Left forelimb (tissue), 1 donor: ENCODE measurements around the gene GTF3C1.

Experiments used
- DNase-seq: peaks from one replicate; pipeline ENCODE4 v3.0.0-alpha.2; 2018; ENCODE audit warnings: low spot score

GTF3C1 gene

GRCh38 chr16:27520982-27521673, 28.6 kb downstream of the GTF3C1 start:
- DNase-seq = no peak

DNA sequence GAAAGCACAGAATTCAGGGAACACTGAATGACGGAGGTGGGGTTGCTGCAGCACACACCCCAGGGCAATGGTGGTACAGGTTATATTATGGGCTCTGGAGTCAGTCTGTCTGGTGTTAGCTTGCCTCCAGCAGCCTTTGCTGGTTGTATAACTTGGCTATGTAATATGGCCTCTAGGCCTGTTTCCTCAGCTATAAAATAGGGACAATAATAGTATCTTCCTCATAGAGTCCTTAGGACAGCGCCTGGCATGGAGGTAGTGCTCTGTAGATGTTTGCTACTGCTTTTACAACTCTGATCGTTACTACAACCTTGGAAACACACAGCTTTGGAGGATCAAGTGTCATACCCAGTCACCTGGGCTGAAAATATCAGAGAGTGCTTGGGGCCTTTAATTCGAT, 31.5 kb downstream of the GTF3C1 start:
- no peak for DNase-seq

GRCh38 chr16:27517664-27518063, 32.0 kb downstream of the GTF3C1 start:
- no peak for DNase-seq

DNA sequence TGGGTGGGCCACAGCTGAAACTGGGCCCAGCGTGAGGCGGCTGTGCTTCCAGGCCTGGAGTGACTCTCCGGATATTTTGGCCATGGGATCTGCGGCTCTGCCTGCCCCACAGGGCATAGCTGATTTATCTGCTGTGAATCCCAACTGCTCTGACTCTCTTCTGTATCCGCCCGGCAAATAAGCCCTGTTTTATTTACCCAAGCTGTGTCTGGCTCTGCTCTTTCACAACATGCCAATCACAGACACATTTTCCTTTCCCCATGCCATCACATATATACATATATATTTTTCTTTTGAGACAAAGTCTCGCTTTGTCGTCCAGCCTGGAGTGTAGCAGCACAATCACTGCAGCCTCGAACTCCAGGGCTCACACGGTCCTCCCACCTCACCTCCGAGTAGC, 33.3 kb downstream of the GTF3C1 start:
- no peak for DNase-seq

DNA sequence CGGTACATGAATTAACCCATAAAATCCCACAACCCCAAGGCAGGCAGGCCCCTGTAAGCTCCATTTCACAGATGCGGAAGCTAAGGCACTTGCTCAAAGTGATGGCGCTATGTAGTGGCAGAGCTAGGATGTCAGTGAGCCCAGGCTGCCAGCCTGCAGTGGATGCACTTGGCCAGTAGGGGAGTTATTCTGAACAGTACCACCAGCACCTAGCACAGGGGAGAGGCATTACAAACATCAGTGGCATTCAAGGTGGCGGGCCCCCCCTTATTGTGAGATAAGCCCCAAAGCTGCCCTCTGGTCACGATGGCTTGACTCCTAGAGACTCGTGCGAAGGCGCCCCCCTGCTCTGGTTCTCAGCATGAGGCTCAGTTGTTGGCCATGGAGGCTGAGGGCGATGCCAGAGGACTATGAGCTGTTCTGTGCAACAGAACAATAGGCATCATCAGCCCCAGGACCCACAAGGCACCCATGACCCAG, 33.8 kb downstream of the GTF3C1 start:
- DNase-seq = no peak

- DNase-seq = no peak
These were observed 34.9 kb downstream of the GTF3C1 start for GRCh38 chr16:27514806-27515205.

DNA sequence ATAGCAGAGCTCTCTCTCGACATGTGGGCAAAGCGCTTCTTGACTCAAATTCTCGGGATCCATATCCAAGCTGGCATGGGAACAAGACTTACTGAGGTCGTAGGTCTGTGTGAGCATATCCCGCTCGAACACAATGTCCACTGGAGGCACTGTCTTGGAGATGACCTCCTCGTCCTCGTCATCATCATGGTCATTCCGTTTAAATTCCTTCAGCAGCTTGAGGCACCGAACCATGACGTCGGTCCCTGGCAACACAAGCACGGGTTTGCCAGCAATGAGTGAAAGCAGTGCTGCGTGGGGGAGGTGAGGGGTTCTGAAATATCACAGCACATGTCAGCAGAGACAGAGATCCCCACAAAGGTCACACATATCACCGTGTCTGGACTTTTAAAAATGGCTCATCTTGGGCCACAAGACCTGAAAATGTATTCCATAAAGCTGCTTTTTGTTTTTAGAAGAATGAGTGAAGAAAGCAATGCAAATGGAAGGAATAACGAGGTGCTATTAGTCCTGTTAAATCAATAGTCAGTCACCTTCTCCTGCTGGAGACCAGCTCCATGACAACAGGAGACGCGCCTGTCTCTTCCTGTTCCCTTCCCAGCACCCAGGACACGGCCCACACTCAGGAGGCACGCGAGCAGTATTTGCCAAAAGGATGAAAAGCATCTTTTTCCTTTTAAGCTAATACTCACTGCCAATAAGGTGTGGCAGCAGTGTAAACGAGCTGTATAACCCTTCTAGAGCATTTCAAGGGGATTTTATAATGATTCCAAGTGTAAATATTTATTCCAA, 37.9 kb downstream of the GTF3C1 start:
- no peak for DNase-seq

GRCh38 chr16:27508476-27508875, 41.2 kb downstream of the GTF3C1 start:
- no peak for DNase-seq

DNA sequence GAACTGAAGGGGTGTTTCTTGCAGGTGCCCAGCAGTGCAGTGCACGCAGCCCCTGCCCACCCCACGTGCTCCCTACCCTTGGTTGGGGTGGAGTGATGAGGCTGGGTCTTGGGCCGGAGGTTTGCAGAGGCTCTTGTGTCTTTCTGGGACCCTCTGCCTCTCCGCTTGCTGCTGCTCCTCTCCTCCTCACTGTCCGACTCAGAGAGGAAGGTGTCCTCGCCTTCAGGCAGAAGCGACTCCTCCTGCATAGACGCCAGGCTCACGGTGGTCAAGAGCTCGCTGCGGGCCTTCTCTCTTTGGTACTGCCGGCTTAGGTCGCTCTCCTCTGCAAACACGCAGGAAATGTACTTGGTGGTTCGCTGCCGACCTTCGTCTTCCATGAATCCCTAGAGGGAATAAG, 42.9 kb downstream of the GTF3C1 start:
- DNase-seq = no peak

DNA sequence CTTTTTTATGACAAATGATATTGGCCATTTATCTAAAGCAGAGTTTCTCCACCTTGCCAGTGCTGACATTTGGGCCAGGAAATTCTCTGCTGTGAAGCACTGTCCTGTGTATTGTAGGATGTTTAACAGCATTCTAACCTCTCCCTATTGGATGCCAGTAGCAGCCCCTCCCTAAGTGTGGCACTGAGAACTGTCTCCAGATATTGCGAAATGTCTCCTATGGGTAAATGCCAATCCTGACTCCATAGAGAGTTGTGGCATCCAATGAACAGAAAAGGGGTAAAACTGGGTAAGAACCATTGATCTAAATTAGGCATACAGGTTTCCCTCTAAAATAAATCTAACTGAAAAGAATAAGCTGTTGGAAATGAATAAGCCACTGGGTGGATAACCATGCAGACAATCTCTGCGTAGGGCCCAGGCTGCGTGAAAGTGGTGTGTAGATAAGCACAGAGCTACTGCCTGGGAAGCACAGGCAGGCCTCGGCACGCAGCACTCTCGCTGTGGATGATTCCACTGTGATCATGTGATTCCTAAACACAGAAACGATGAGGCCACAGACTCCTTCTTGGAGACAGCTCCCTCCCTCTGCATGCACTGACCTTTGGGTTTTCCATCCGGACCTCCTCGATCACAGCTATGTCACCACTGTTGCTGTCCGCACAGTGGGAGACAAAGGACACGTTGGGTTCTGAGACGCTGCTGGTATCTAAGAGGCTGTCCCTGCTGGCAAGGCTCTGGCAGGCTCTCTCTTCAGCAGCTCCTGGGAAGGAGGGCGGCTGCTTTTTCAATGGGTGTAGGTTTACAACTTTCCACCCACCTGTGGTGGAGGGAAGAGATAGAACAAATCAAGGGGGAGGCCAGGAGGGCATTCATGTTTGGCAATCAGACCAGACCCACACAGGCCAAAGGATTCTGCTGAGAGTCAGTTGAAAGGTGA, 44.1 kb downstream of the GTF3C1 start:
- DNase-seq = no peak

DNA sequence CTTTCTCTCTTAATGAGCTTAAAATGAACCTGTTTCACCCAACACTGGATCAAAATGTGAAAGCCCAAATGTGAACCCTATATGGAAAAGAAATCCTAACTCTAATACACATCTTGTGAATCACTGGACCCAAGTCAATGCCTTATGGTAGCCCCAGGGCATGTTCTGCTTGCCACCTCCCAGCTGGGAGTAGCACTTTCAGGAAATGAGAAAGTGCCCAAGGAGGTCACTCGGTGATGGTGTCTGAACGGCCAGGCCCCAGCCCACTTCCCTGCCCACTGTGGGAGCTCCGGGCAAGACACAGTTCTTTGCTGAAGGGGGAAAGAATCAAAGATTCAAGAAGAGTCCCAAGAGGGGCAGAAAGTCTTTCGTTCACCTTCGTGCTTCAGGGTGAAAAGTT, 46.1 kb downstream of the GTF3C1 start:
- no peak for DNase-seq

DNA sequence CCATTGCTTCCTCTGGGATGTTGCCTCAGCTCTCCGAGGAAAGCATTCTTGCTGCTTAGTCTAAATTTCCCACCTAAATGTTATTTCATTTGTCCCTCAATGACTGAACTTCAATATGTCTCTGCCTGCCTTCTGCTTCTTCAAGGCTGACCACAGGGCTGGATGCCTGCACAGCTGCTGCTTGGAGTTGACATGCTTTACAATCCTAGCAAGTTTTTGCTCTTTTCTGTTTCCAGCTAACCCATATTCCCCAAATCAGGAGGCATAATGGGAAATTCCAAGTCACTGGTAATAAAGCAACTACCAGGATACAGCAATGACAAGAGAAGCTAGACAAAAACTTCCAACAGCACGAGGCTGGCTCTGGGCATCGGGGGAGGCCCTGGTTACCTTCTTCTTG, 48.9 kb downstream of the GTF3C1 start:
- DNase-seq = no peak

DNA sequence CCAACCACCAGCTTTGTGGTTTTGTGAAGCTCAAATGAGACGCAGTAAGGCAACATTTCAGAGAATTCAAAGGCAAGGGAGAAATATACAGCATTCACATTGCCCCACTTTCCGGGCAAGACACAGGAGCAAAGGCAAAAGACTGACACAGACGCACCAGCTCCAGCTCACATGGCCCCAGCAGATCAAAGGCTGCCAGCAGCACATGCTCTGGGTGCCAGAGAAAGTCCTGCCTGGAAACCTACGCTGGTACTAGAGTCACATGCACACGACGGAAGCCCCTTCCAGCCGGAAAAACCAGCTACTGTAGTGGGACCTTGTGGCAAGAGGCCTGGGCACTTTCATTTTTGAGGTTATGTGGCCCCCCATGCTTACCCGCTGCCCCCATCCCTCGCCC, 50.1 kb downstream of the GTF3C1 start:
- DNase-seq = no peak

GRCh38 chr16:27498916-27499658, 50.6 kb downstream of the GTF3C1 start:
- DNase-seq = no peak

- no peak for DNase-seq
These were observed 51.5 kb downstream of the GTF3C1 start for GRCh38 chr16:27498031-27498825.

DNA sequence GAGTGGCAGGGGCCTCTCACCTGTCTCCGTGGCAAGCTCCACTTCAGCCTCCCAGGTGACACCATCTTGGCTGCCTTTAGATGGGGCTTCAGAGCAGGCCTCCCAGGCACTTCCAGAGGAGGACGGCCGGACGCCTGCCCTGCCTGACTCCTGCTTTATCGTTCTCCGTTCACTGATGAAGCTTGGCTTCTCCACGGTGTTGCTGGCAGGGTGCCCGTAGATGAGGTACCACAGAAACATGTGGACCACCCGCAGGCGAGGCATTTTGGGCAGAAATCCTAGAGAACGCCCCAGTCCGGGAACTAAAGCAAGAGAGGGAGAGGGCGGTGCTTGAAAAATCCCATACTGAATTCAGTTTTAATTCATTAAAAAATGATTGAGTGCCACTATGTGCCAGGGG, 54.5 kb downstream of the GTF3C1 start:
- no peak for DNase-seq

GRCh38 chr16:27492588-27492979, 57.1 kb downstream of the GTF3C1 start:
- DNase-seq = no peak

GRCh38 chr16:27491894-27492587, 57.7 kb downstream of the GTF3C1 start:
- no peak for DNase-seq

- no peak for DNase-seq
These were observed 59.8 kb downstream of the GTF3C1 start for GRCh38 chr16:27489906-27490305.

GRCh38 chr16:27489421-27489820, 60.3 kb downstream of the GTF3C1 start:
- no peak for DNase-seq
